PFSK-1 (cell line): Measurements from ENCODE around the gene VASH2.

Source experiments
- FOXP2 ChIP-seq: optimal IDR thresholded peaks from 2 replicates; pipeline ENCODE3; 2011; ENCODE audit warnings: borderline replicate concordance, control low read depth, inconsistent platforms; ENCODE audit not compliant: insufficient read depth; ENCODE audit errors: extremely low read length, extremely low read depth
- POLR2AphosphoS5 ChIP-seq: IDR thresholded peaks from 2 replicates; pipeline ENCODE4 v1.6.1; 2012; ENCODE audit warnings: low read depth, mild to moderate bottlenecking, control low read depth, low read length, moderate library complexity
- SIN3A ChIP-seq: IDR thresholded peaks from 2 replicates; pipeline ENCODE4 v1.6.1; 2012; ENCODE audit warnings: mild to moderate bottlenecking, low read length, moderate library complexity, borderline replicate concordance; ENCODE audit not compliant: insufficient read depth
- TAF1 ChIP-seq: IDR thresholded peaks from 2 replicates; pipeline ENCODE4 v1.6.1; 2012; ENCODE audit warnings: low read length, control low read depth, borderline replicate concordance; ENCODE audit not compliant: insufficient read depth
- TF ChIP-seq, protein P1 (sequence below), 2 experiments: IDR thresholded peaks; 2 replicates each; pipeline versions ENCODE4 v1.6.1 to v1.8.0; 2011 to 2012; ENCODE audit warnings: low read depth in 2 of 2, low read length in 2 of 2, control low read depth in 1 of 2, inconsistent platforms in 1 of 2, mild to moderate bottlenecking in 1 of 2, moderate library complexity in 1 of 2; ENCODE audit not compliant: insufficient read depth in 1 of 2

DNA sequence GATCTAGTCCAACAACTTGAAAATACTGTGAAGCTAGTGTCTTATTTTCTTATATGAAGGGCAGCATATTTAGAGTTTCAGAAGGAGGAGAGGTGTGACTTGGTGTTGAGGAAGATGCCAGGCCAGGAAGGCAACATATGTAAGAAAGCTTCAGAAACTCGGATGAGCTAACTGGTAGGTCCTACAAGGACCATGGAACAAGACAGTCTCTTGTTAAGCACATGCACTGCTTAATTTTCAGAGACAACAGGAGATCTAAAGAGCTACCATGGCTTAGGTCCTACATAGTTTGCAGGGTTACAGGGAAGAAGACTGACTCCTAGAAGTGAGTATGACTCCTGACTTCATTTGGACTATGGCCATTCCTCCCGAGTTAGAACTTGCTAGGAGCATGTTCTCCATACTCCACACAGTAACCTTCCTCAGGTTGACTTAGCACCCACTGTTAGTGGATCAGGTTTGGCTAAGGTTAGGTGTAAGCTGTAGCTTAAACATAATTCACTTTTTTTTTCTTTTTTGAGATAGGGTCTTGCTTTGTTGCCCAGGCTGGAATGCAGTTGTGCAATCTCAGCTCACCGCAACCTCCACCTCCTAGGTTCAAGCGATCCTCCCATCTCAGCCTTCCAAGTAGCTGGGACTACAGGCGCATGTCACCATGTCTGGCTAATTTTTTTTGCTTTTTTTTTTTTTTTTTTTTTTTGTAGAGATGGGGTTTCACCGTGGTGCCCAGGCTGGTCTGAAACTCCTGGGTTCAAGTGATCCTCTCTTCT is 34.4 kb downstream of the VASH2 start:
- no peak for TF ChIP-seq POLR2AphosphoS5
- TF ChIP-seq TAF1, result no peak
- TF ChIP-seq, protein P1, sequence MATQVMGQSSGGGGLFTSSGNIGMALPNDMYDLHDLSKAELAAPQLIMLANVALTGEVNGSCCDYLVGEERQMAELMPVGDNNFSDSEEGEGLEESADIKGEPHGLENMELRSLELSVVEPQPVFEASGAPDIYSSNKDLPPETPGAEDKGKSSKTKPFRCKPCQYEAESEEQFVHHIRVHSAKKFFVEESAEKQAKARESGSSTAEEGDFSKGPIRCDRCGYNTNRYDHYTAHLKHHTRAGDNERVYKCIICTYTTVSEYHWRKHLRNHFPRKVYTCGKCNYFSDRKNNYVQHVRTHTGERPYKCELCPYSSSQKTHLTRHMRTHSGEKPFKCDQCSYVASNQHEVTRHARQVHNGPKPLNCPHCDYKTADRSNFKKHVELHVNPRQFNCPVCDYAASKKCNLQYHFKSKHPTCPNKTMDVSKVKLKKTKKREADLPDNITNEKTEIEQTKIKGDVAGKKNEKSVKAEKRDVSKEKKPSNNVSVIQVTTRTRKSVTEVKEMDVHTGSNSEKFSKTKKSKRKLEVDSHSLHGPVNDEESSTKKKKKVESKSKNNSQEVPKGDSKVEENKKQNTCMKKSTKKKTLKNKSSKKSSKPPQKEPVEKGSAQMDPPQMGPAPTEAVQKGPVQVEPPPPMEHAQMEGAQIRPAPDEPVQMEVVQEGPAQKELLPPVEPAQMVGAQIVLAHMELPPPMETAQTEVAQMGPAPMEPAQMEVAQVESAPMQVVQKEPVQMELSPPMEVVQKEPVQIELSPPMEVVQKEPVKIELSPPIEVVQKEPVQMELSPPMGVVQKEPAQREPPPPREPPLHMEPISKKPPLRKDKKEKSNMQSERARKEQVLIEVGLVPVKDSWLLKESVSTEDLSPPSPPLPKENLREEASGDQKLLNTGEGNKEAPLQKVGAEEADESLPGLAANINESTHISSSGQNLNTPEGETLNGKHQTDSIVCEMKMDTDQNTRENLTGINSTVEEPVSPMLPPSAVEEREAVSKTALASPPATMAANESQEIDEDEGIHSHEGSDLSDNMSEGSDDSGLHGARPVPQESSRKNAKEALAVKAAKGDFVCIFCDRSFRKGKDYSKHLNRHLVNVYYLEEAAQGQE (IDR thresholded peaks at IDR 0.05; ENCODE audit: insufficient read depth in 1 of 2, low read depth in 2 of 2, low read length in 2 of 2), result no peak
- TF ChIP-seq SIN3A, result no peak
- TF ChIP-seq FOXP2, result no peak
